Activated CD4-positive, alpha-beta memory T cell treated with anti-CD3 and anti-CD28 coated beads for 36 hours (primary cell): ENCODE measurements around the gene MCUB. TPM values are rescaled to one million over a fixed set of nuclear protein-coding genes. Genes with fewer than 3 reads are reported as not detected.

Experiments
- CTCF ChIA-PET: fragments of 350-600 bp; sonication (Branson Sonifier 250); formaldehyde crosslinking; loops from one replicate; lab custom pipeline; 2021; ENCODE audit warnings: antibody characterized with exemption, inconsistent platforms; lab: Charles Lee
- POLR2A ChIA-PET: fragments of 350-600 bp; sonication (Branson Sonifier 250); formaldehyde crosslinking; loops from one replicate; lab custom pipeline; 2021; ENCODE audit warnings: antibody characterized with exemption; lab: Charles Lee
- DNase-seq: peaks from one replicate; pipeline ENCODE4 v3.0.0-alpha.2; 2020
- H3K27ac Mint-ChIP-seq: one replicate; pipeline ENCODE4 v1.8.0; 2021; ENCODE audit warnings: mixed read lengths
- H3K27me3 Mint-ChIP-seq: one replicate; pipeline ENCODE4 v1.8.0; 2021; ENCODE audit warnings: mixed read lengths
- H3K36me3 Mint-ChIP-seq: one replicate; pipeline ENCODE4 v1.8.0; 2021; ENCODE audit warnings: mixed read lengths
- H3K4me1 Mint-ChIP-seq: one replicate; pipeline ENCODE4 v1.8.0; 2021; ENCODE audit warnings: low read depth, mixed read lengths
- H3K4me3 Mint-ChIP-seq: one replicate; pipeline ENCODE4 v1.8.0; 2021; ENCODE audit warnings: mild to moderate bottlenecking, mixed read lengths
- H3K9me3 Mint-ChIP-seq: one replicate; pipeline ENCODE4 v1.8.0; 2021; ENCODE audit warnings: mixed read lengths
- intact Hi-C: fragments of 100-400 bp; cut with micrococcal nuclease; formaldehyde crosslinking; loops from one replicate; pipeline ENCODE4 v1.15.1; 2023
- total RNA-seq, 2 experiments: library from RNA; stranded (reverse); gene quantifications; one replicate each; pipeline ENCODE4 v1.2.3, GENCODE V29; 2021

Gene MCUB
- total RNA-seq, 2 experiments from 2014 or later, result 76.7 to 80.5 TPM

DNA sequence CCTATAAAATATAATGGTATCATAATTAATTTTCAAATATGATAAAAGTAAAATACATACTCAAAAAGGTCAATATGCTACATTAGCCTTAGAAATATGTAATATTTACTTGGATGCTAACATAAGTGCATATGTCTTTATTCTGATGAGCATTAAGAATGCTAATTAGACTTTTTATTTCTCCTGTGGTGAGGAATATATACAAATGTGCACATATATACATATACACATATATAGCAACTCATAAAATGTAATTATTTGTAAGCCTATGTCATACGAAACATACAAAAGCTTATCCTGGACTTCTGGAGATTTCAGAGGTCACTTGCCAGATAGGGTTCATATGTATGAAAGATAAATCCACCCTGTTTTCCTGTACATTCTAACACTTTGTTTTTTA, 158.7 kb downstream of the MCUB start:
- Mint-ChIP-seq H3K9me3 (no peaks in the 10 kb centered on the region), H3K4me1 (peaks cover 2% of the 10 kb centered on the region), H3K4me3 (no peak overlapping the region), H3K36me3 (peaks cover 17% of the 10 kb centered on the region), H3K27me3 (no peaks in the 10 kb centered on the region), H3K27ac (no peak overlapping the region)
- ChIA-PET POLR2A (no interaction called here), CTCF (no interaction called here)
- intact Hi-C loops, result no loop called here
- DNase-seq, result no peak

DNA sequence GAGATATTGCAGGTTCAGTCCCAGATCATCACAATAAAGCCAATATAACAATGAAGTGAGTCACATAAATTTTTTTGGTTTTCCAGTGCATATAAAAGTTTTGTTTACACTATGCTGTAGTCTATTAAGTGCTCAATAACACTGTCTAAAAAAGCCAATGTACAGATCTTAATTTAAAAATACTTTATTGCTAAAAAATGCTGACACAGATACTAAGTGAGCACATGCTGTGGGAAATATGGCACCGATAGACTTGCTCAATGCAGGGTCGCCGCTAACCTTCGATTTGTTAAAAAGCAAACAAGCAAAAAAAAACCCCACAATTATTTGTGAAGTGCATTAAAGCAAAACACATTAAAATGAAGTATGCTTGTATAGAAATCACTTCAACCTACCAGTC, 159.6 kb downstream of the MCUB start:
- CTCF ChIA-PET, result no interaction called here
- Mint-ChIP-seq H3K4me3 (no peak overlapping the region), H3K9me3 (no peaks in the 10 kb centered on the region), H3K36me3 (peaks cover 14% of the 10 kb centered on the region), H3K27ac (no peak overlapping the region), H3K4me1 (peaks cover 2% of the 10 kb centered on the region), H3K27me3 (no peaks in the 10 kb centered on the region)
- no peak for DNase-seq
- intact Hi-C loops, result no loop called here
- POLR2A ChIA-PET, result no interaction called here

DNA sequence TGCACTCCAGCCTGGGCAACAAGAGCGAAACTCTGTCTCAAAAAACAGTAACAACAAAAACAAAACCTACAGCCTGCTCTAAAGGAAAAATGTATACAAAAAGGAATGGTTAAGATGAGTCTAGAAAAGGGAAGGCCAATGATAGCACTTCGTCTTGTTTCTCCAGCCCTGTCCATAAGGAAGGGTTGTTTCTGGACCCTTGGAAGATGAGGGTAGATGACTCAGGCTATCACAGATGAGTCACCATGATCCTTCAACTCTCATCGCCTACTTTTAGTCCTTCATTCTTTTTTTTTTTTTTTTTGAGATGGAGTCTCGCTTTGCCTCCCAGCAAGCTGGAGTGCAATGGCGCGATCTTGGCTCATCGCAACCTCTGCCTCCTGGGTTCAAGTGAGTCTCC, 161.0 kb downstream of the MCUB start:
- Mint-ChIP-seq H3K4me1 (peaks cover 1% of the 10 kb centered on the region), H3K27me3 (no peaks in the 10 kb centered on the region), H3K4me3 (no peak overlapping the region), H3K27ac (no peak overlapping the region), H3K36me3 (peaks cover 12% of the 10 kb centered on the region), H3K9me3 (no peaks in the 10 kb centered on the region)
- ChIA-PET POLR2A (no interaction called here), CTCF (no interaction called here)
- DNase-seq, result no peak
- intact Hi-C loops, result no loop called here

DNA sequence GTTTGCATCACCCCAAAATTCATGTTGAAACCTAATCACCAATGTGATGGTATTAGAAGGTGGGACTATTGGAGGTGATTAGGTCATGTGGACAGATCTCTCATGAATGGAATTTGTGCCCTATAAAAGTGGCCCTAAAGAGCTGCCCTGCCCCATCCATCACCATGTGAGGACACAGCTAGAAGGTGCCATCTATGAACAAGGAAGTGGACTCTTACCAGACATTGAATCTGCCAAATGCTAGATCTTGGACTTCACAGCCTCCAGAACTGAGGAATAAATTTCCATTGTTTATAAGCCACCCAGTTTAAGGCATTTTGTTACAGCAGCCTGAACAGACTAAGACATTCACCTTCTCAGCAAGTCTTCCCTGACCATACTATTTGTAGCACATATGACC, 162.3 kb downstream of the MCUB start:
- Mint-ChIP-seq H3K27ac (no peak overlapping the region), H3K36me3 (peaks cover 1% of the 10 kb centered on the region), H3K4me3 (no peak overlapping the region), H3K4me1 (no peaks in the 10 kb centered on the region), H3K9me3 (no peaks in the 10 kb centered on the region), H3K27me3 (no peaks in the 10 kb centered on the region)
- DNase-seq, result no peak
- intact Hi-C loops, result no loop called here
- POLR2A ChIA-PET, result no interaction called here
- CTCF ChIA-PET, result no interaction called here

DNA sequence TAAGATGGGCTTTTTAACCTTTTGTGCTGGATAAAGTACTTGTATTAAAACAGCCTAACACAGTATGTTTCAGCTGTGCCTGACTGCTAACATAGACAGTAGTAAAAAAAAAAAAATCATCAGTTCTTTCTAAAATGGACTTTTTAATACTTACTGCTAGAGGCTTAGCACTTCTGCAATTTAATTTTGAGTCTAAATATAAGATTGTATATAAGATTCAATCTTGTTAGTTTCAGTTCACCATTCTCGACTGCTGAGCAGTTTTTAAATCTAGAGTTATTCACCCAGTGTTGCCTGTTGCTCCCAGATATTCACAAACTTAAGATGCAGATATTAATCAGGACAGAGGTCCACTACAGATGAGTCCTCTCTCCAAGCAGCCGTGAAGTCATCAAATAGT, 163.1 kb downstream of the MCUB start:
- CTCF ChIA-PET, result no interaction called here
- Mint-ChIP-seq H3K27me3 (no peaks in the 10 kb centered on the region), H3K9me3 (no peaks in the 10 kb centered on the region), H3K36me3 (peaks cover 1% of the 10 kb centered on the region), H3K27ac (no peak overlapping the region), H3K4me1 (peaks cover 4% of the 10 kb centered on the region), H3K4me3 (no peak overlapping the region)
- no peak for DNase-seq
- intact Hi-C loops, result no loop called here
- POLR2A ChIA-PET, result no interaction called here

DNA sequence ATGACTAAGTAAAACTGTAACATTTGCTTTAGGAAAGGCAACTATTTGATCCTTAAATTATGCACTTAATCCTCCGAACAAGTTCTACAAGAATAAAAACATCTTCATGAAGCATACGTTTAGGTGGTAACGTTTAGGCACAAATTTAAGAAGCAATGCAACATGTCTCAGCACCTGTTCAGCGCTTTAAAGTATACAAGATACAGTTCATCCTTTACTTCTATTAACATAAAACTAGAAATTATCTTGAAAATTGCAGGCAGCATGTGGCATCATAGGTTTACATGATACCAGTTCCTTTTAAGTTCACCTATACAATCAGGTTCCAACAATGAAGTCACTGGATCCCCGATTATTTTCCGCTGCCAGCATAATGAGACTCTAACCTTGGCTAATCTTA, 168.3 kb downstream of the MCUB start:
- Mint-ChIP-seq H3K27ac (no peak overlapping the region), H3K9me3 (no peaks in the 10 kb centered on the region), H3K4me3 (no peak overlapping the region), H3K36me3 (peaks cover 1% of the 10 kb centered on the region), H3K27me3 (no peaks in the 10 kb centered on the region), H3K4me1 (peaks cover 9% of the 10 kb centered on the region)
- intact Hi-C loops, result no loop called here
- ChIA-PET CTCF (no interaction called here), POLR2A (no interaction called here)
- no peak for DNase-seq

DNA sequence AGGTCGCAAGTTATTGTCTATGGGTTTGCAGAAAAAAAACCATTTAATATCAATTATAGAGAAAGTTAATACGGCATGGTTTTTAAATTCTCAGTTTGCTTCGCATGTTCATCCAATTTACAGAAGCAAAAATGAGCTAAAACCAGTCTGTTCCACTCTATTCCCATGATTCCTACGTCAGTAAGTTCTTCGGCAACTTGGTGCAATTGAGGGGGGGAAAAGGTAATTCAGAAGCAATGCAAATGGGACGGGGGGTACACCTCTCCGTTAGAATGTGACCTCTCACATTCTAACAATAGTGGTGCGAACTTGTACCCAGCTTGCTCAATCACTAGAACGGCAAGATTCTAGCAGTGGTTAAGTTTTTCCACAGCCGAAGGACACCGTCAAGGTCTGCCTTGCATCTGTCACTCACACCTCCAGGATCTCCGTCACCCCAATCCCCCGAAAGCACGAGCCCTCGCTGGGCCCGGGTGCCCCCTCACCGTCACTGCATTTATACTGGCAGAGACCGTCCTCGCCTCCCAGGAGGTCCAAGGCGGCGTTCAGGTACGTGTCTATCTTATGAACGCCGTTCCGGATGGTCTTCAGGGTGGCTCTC, 169.2 kb downstream of the MCUB start:
- CTCF ChIA-PET, result no interaction called here
- peak overlapping the region; percentile 82 for H3K4me3 Mint-ChIP-seq
- intact Hi-C loops, result loop anchor here (1.0 kb wide), 1 partner anchor 26 kb away; the partner anchor contains the start of gene CASP6
- H3K4me1 Mint-ChIP-seq, result peaks cover 9% of the 10 kb centered on the region
- no peak overlapping the region for H3K27ac Mint-ChIP-seq
- H3K36me3 Mint-ChIP-seq, result peaks cover 1% of the 10 kb centered on the region
- no peaks in the 10 kb centered on the region for H3K9me3 Mint-ChIP-seq
- H3K27me3 Mint-ChIP-seq, result no peaks in the 10 kb centered on the region
- DNase-seq, result no peak
- POLR2A ChIA-PET, result interaction anchor here (2.3 kb wide), 1 partner anchor 169 kb away, joined by 16 read pairs; the partner anchor contains the start of gene MCUB

DNA sequence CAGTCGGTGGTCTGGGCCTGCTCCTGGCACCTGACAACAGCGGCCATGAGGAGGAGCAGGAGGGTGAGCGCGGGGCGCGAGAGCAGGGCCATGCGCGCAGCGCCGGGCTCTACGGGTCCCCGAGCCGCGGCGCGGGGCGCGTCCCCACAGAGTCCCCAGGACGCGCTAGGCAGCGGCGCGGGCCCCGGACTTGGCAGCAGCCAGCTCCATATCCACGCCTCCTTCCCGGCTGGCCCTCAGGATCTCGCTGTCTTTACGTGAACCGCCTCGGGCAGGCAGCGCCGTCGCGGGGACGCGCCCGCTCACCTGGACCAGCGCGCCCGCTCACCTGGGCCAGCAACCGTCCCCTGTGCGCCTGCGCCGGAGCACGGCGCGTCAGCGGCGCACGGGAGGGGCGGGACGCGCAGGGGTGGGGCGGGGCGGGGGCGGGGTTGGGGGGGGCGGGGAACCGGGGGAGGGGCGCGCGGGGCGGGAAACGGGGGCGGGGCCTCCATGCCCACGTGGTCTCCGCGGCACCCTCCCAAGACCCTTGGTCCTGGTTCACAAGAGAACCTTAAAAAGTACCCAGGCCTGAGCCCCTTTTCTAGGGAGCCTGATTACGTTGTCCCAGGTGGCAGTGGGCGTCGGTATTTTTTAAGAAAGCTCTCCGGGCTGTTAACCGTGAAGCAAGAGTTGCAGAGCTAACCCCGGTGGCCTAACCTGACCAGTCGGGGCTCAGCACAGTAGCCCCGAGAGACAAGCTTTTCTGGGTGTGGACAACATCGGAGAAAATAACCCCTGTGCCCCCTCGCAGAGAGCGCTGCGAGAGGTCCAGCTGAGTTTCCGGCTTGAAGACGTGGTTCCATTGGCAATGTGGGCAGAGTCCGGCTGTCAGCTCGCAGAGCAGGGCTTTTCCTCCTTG, 169.9 kb downstream of the MCUB start, which contains the start of gene PLA2G12A:
TSS of gene PLA2G12A (minus strand) at position 353 of the 901 bp plus-strand sequence. CDS start at position 92, 261 bp downstream.
- no peaks in the 10 kb centered on the region for H3K9me3 Mint-ChIP-seq
- ChIA-PET CTCF (interaction anchor here (1.3 to 2.0 kb wide), 2 partner anchors 96 to 296 kb away, joined by 3 to 5 read pairs; partner anchors contain the start of gene SEC24B), POLR2A (interaction anchor here (1.0 to 2.3 kb wide), 2 partner anchors 170 to 297 kb away, joined by 4 to 16 read pairs; partner anchors contain the start of gene MCUB)
- peaks cover 1% of the 10 kb centered on the region for H3K36me3 Mint-ChIP-seq
- H3K27ac Mint-ChIP-seq, result peak within 1 kb of the TSS; percentile 55
- intact Hi-C loops, result loop anchor here (1.0 kb wide), 3 partner anchors 27 to 169 kb away; partner anchors contain the start of genes CASP6 and GAR1
- peak within 1 kb of the TSS; percentile 82 for H3K4me3 Mint-ChIP-seq
- DNase-seq, result peak; percentile 79
- peaks cover 9% of the 10 kb centered on the region for H3K4me1 Mint-ChIP-seq
- no peaks in the 10 kb centered on the region for H3K27me3 Mint-ChIP-seq

DNA sequence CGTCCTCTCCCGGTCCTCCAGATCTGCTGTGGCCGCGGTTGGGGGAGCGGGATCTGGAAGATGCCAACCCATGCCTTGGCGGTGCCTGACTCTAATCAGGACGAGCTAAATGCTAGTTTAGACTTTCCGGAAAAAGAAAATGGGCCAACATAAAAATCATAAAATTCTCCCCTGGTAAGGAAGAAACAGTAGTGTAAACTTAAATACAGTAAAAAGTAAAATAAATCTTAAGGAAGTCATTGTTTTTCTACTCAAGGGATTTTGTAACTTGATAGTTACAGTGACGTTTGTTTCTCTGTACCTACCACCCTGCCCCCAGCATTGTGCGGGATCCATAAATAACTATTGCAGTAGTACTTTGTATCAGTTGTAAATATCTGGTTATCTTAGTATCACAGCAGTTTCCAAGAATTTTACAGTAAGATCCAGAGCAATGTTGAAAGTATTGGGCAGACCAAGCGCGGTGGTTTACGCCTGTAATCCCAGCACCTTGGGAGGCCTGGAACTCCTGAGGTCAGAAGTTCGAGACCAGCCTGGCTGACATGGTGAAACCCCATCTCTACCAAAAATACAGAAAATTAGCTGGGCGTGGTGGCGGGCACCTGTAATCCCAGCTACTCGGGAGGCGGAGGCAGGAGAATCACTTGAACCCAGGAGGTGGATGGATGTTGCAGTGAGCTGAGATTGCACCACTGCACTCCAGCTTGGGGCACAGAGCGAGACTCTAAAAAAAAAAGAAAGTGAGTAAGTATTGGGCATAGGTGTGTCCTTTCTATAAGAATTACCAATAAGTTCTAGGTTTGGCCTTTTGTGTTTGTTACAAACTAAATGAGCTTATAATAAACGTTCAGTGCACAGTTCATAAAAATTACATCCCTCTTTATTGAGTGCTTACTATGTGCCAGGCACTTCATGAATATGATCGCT, 170.8 kb downstream of the MCUB start:
- Mint-ChIP-seq H3K27me3 (no peaks in the 10 kb centered on the region), H3K36me3 (peaks cover under 1% of the 10 kb centered on the region), H3K4me1 (peaks cover 9% of the 10 kb centered on the region), H3K27ac (peak overlapping the region; percentile 55), H3K4me3 (peak overlapping the region; percentile 77), H3K9me3 (no peaks in the 10 kb centered on the region)
- DNase-seq, result no peak
- ChIA-PET CTCF (interaction anchor here (1.3 to 2.0 kb wide), 2 partner anchors 96 to 297 kb away, joined by 3 to 5 read pairs; partner anchors contain the start of gene SEC24B), POLR2A (interaction anchor here (1.0 to 2.3 kb wide), 3 partner anchors 28 to 298 kb away, joined by 3 to 16 read pairs (median 4); partner anchors contain the start of genes CASP6 and MCUB)
- intact Hi-C loops, result loop anchor here (1.0 kb wide), 2 partner anchors 84 to 170 kb away; partner anchors contain the start of gene GAR1

DNA sequence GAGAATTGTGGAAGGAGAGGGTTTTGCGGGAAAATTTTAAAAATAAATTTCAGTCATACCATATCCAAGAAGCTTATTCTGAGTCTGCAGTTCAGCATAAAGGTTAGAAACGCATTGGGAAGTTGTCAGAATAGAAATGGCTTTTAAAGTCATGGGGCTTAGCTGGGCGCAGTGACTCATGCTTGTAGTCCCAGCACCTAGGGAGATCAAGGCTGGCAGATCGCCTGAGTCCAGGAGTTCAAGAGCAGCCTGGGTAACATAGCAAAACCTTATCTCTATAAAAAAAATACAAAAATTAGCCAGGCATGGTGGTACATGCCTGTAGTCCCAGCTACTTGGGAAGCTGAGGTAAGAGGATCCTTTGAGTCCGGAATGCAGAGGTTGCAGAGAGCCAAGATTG, 173.7 kb downstream of the MCUB start:
- intact Hi-C loops, result no loop called here
- Mint-ChIP-seq H3K36me3 (no peaks in the 10 kb centered on the region), H3K27me3 (no peaks in the 10 kb centered on the region), H3K27ac (no peak overlapping the region), H3K4me3 (no peak overlapping the region), H3K4me1 (peaks cover 4% of the 10 kb centered on the region), H3K9me3 (no peaks in the 10 kb centered on the region)
- DNase-seq, result no peak
- CTCF ChIA-PET, result no interaction called here
- POLR2A ChIA-PET, result no interaction called here

DNA sequence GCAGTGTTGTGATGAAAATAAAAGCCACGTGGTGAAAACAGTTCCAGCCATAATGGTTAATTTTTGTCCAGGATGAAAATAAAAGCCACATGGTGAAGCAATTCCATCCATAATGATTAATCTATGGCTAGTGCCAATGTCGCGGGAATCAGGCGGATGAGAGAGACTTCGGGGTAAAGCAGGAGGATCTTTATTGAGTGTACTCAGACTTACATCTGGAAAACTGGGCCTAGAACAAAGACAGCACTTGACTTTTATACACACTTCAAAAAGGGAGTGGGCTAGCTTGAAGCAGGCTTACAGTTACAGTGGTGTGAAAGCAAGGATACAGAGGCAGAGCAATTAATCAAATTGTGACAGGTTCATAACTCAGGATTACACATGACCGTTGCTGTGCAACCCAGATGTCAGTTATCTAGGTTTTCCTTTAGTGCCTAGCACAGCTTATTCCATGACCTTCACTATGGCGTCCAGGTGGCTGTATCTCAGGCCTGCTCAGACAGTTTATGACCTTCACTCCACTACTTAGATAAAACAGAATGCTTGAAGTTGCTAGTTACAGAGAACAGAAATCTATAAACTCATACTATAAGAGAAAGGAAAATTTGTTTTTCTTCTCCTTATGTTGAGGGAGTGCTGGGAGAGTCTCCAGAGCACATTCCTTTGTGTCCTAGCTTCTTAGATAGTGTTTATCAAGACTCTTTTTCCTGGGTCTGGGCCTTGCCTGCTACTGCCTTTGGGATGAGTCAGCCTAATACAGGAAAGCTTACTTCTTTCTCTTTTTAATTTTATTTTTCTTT, 175.7 kb downstream of the MCUB start:
- no peak for DNase-seq
- H3K4me1 Mint-ChIP-seq, result no peaks in the 10 kb centered on the region
- H3K27ac Mint-ChIP-seq, result no peak overlapping the region
- H3K27me3 Mint-ChIP-seq, result no peaks in the 10 kb centered on the region
- ChIA-PET CTCF (no interaction called here), POLR2A (no interaction called here)
- no peak overlapping the region for H3K4me3 Mint-ChIP-seq
- intact Hi-C loops, result no loop called here
- no peaks in the 10 kb centered on the region for H3K9me3 Mint-ChIP-seq
- no peaks in the 10 kb centered on the region for H3K36me3 Mint-ChIP-seq
